ENCODE results near the gene APC. TPM values are rescaled to one million over a fixed set of nuclear protein-coding genes. Genes with fewer than 3 reads are reported as not detected.

The APC gene
- total and polyA plus RNA-seq, 2 of the 8 experiments (the other 6 are each of a cell fraction or from before 2014, with no cell fraction given) = 6.8 to 41.9 TPM

- TF ChIP-seq CHD7 (IDR thresholded peaks at IDR 0.05; ENCODE audit: insufficient replicate concordance, low read length) (no peak), CBX5 (IDR thresholded peaks at IDR 0.05; ENCODE audit: low read depth, low read length) (no peak), NANOG (IDR thresholded peaks at IDR 0.05; ENCODE audit: insufficient read depth, low read depth, low read length, poor library complexity, severe bottlenecking) (no peak), SP4 (IDR thresholded peaks at IDR 0.05; ENCODE audit: low read length) (no peak), BACH1 (IDR thresholded peaks at IDR 0.05; ENCODE audit: low read length) (no peak), YY1 (IDR thresholded peaks at IDR 0.05; ENCODE audit: low read depth, low read length) (no peak; the same call in 1 of the 2 replicates), CTBP2 (IDR thresholded peaks at IDR 0.05; ENCODE audit: borderline replicate concordance, insufficient read depth, insufficient read length, low read length) (no peak), SIX5 (IDR thresholded peaks at IDR 0.05; ENCODE audit: low read depth, low read length) (no peak), POLR2A (IDR thresholded peaks at IDR 0.05; ENCODE audit: control extremely low read depth in 1 of 2, low read depth in 2 of 2, low read length in 2 of 2) (no peak), SRF (IDR thresholded peaks at IDR 0.05; ENCODE audit: low read depth, low read length) (no peak), PHF8 (conservative IDR thresholded peaks at IDR 0.05; ENCODE audit: low read depth, low read length) (0 out of 2 replicates have a peak, but pooled peaks have one; percentile 29)
Observed at GRCh38 chr5:112737463-112738190, at the start of gene APC (continued).
